ENCODE data around the gene MEG3. TPM values are rescaled to one million over a fixed set of nuclear protein-coding genes. Genes with fewer than 3 reads are reported as not detected.

Gene MEG3
- total and polyA plus RNA-seq, 4 experiments from 2014 or later, result not detected

DNA sequence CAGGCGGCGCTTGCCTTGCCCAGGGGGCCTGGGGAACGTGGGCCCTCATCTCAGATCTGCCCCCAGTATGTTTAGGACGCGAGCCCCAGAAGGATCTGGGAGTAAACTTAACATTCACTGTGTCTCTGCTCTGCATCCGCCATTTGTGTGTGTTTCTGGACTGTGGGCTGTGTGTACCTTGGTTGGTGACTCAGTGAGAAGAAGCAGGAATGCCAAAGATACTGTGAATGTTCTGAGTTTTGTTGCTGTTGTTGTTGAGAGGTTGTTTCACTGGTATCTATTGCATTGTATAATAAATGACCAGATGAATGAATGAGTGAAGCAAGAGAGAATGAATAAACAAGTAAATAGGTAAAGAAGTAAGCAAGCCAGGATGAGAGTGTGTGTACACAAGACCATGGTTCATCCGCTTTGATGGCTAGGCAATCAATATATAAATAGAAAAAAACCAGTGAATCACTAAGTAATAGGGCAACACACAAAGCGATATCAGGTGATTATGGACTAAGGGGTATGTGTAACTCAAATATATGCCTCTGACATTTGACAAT is 20.5 kb downstream of the MEG3 start:
- intact Hi-C loops (cut with micrococcal nuclease), result no loop called here
- Histone ChIP-seq H3K27ac (ENCODE audit: low read depth, low read length) (no peak overlapping the region), H3K9me3 (ENCODE audit: control insufficient read depth in 1 of 2, low read length in 2 of 2) (no peaks in the 10 kb centered on the region), H3K27me3 (ENCODE audit: insufficient read depth, low read length) (no peaks in the 10 kb centered on the region), H3K36me3 (ENCODE audit: insufficient read depth, low read length) (no peaks in the 10 kb centered on the region), H3K4me3 (ENCODE audit: low read length in 2 of 2) (no peak overlapping the region), H3K4me1 (ENCODE audit: insufficient read depth, low read length) (peaks cover 9% of the 10 kb centered on the region)
- Mint-ChIP-seq H3K27ac (no peak overlapping the region), H3K4me3 (no peak overlapping the region), H3K36me3 (no peaks in the 10 kb centered on the region), H3K9me3 (no peaks in the 10 kb centered on the region), H3K27me3 (no peaks in the 10 kb centered on the region), H3K4me1 (peaks cover 0 to 3% (median 0%) of the 10 kb centered on the region in 4 donors)
- no peak for DNase-seq
- ChIA-PET POLR2A (ENCODE audit: partially characterized antibody) (no interaction called here), CTCF (ENCODE audit: partially characterized antibody) (no interaction called here)

DNA sequence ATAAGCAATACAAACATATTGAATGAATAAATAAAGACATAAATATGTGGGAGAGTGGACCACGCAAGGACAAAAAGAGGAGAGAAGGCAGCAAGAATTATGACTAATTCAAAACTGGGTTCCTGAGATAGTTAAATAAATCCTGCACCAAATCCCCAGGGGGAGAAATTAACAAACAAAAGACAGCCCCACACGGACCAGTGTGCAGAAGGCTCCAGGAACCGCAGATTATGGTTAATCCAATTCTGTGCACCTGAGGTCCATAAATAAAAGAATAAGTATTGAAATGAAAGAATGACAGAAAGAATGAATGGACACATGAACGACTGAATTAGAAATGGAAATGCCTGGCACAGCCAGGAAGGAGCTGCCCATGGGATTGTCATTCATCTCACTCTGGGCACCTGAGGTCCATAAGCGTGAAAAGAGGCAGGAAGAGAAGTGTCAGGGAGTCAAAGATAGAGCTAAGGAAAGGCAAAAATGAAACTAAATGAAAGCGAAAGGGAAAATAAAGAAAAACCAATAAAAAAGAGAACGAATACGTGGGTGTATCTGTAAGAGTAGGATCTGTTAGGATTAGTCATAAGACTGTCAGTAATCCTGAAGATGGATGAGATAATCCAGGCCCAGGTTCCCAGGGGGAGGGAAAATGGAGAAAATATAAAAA is 23.3 kb downstream of the MEG3 start:
- Histone ChIP-seq H3K4me1 (ENCODE audit: insufficient read depth, low read length) (peaks cover 9% of the 10 kb centered on the region), H3K4me3 (ENCODE audit: low read length in 2 of 2) (peak overlapping the region in 1 of 2 donors; percentile 27), H3K36me3 (ENCODE audit: insufficient read depth, low read length) (no peaks in the 10 kb centered on the region), H3K27ac (ENCODE audit: low read depth, low read length) (no peak overlapping the region), H3K27me3 (ENCODE audit: insufficient read depth, low read length) (no peaks in the 10 kb centered on the region), H3K9me3 (ENCODE audit: control insufficient read depth in 1 of 2, low read length in 2 of 2) (no peaks in the 10 kb centered on the region)
- no peak overlapping the region for H3K4me3 Mint-ChIP-seq
- POLR2A ChIA-PET (ENCODE audit: partially characterized antibody), result no interaction called here
- no peak overlapping the region for H3K27ac Mint-ChIP-seq
- H3K36me3 Mint-ChIP-seq, result no peaks in the 10 kb centered on the region
- DNase-seq, result no peak
- H3K9me3 Mint-ChIP-seq, result no peaks in the 10 kb centered on the region
- H3K27me3 Mint-ChIP-seq, result no peaks in the 10 kb centered on the region
- intact Hi-C loops (cut with micrococcal nuclease), result no loop called here
- peaks cover 0 to 3% (median 0%) of the 10 kb centered on the region in 4 donors for H3K4me1 Mint-ChIP-seq
- CTCF ChIA-PET (ENCODE audit: partially characterized antibody), result no interaction called here

DNA sequence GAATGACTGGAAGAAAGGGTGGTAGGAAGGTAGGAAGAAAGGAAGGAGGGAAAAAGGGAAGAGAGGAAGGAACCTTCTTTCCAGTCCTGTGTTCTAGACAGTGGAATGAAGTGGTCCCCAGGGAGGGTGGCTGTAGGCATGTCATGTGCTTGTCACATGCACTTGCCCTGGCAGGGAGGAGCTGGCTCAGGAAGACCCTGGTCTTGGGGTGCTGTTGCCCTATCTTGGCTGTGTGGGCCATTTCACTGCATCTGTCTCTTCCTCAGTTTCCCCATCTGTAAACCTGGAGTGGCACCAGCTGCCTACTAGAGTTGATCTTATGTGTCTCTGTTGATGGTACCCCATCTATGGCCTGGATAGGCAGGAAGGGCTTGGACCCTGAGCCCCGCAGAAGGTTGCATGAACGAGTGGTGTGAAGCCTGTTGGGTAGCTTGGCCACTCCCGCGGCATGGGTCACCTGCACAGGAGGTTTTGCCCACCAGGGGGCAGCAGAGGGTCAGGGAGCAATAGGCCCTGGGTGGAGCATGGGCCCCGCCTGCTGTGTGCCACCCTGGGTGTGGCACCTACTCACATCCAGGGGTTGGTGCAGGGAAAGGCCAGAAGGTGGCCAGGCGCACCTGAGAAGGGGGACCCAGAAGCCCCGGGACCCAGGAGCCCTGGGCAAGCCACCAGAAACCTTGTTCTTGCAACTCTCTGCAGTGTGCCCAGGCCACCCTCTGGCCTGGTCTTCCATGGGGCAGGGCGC is 25.1 kb downstream of the MEG3 start:
- DNase-seq, result peak; percentile 59 to 71 (median 64)
- Mint-ChIP-seq H3K36me3 (no peaks in the 10 kb centered on the region), H3K27me3 (no peaks in the 10 kb centered on the region), H3K27ac (no peak overlapping the region), H3K4me1 (peaks cover 0 to 3% (median 0%) of the 10 kb centered on the region in 4 donors), H3K4me3 (peak overlapping the region in 1 of 8 donors; percentile 9), H3K9me3 (no peaks in the 10 kb centered on the region)
- Histone ChIP-seq H3K27ac (ENCODE audit: low read depth, low read length) (no peak overlapping the region), H3K9me3 (ENCODE audit: control insufficient read depth in 1 of 2, low read length in 2 of 2) (no peaks in the 10 kb centered on the region), H3K27me3 (ENCODE audit: insufficient read depth, low read length) (no peaks in the 10 kb centered on the region), H3K4me1 (ENCODE audit: insufficient read depth, low read length) (peaks cover 9% of the 10 kb centered on the region), H3K4me3 (ENCODE audit: low read length in 2 of 2) (no peak overlapping the region), H3K36me3 (ENCODE audit: insufficient read depth, low read length) (no peaks in the 10 kb centered on the region)
- ChIA-PET POLR2A (ENCODE audit: partially characterized antibody) (no interaction called here), CTCF (ENCODE audit: partially characterized antibody) (interaction anchor here (0.9 to 2.4 kb wide), 6 partner anchors 9 to 780 kb away, joined by 3 to 12 read pairs (median 7); no protein-coding TSS in a partner anchor)
- intact Hi-C loops (cut with micrococcal nuclease), result no loop called here

DNA sequence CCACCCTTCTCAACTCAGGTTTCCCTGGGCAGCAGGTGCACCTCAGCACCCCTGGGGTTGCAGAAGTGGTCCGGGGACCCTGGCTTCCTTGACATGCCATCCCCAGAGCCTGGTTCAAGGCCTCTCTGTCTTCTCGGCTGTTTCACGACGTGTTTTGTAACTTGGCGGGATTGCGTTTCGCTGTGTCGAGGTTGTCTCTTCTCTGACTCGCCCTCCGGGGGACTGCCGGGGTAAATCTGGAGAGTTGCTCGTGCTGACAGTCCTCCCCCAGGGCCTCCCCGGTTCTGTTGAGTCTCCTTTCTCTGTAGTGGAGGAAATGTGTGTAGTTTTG is 25.6 kb downstream of the MEG3 start:
- ChIA-PET CTCF (ENCODE audit: partially characterized antibody) (interaction anchor here (1.4 to 2.4 kb wide), 3 partner anchors 772 to 780 kb away, joined by 3 to 11 read pairs (median 7); no protein-coding TSS in a partner anchor), POLR2A (ENCODE audit: partially characterized antibody) (no interaction called here)
- H3K27me3 Mint-ChIP-seq, result peaks cover 0 to 2% of the 10 kb centered on the region in 2 donors
- no peaks in the 10 kb centered on the region for H3K36me3 Mint-ChIP-seq
- no peaks in the 10 kb centered on the region for H3K9me3 Mint-ChIP-seq
- DNase-seq, result no peak
- H3K4me3 Mint-ChIP-seq, result no peak overlapping the region
- no peak overlapping the region for H3K27ac ChIP-seq (ENCODE audit: low read depth, low read length)
- H3K9me3 ChIP-seq (ENCODE audit: control insufficient read depth in 1 of 2, low read length in 2 of 2), result no peaks in the 10 kb centered on the region
- H3K27ac Mint-ChIP-seq, result no peak overlapping the region
- H3K4me1 Mint-ChIP-seq, result peaks cover 0 to 3% (median 0%) of the 10 kb centered on the region in 4 donors
- peaks cover 9% of the 10 kb centered on the region for H3K4me1 ChIP-seq (ENCODE audit: insufficient read depth, low read length)
- H3K36me3 ChIP-seq (ENCODE audit: insufficient read depth, low read length), result no peaks in the 10 kb centered on the region
- no peaks in the 10 kb centered on the region for H3K27me3 ChIP-seq (ENCODE audit: insufficient read depth, low read length)
- H3K4me3 ChIP-seq (ENCODE audit: low read length in 2 of 2), result no peak overlapping the region
- intact Hi-C loops (cut with micrococcal nuclease), result no loop called here

DNA sequence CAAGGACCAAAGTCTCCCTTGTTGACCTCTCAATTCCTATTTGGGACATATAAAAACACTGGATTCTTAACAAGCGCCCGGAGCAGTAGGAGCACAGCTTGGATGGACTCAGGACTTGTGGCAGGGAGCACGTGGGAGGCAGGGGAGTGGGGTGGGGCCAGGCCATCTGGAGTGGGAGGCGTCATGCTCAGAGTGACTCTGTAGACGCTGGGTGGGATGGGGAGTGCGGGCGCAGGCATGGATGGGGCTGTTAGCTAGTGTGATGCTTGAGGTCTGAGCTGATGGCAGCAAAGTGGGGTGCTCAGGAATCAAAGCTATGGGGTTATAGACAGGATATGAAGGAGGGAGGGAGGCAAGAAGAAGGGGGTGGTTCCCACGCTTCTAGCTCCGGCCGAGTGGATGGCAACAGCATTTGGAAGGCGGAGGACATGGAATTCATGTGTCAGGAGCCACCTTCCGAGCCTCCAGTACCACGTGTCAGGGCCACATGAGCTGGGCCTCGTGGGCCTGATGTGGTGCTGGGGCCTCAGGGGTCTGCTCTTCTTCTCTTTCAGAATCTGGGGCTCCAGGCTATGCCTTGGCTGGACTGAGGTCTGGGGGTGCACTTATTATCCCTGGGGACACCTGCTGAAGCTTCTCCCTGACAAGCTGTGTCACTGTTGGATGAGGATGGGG is 26.2 kb downstream of the MEG3 start:
- POLR2A ChIA-PET (ENCODE audit: partially characterized antibody), result no interaction called here
- DNase-seq, result no peak

DNA sequence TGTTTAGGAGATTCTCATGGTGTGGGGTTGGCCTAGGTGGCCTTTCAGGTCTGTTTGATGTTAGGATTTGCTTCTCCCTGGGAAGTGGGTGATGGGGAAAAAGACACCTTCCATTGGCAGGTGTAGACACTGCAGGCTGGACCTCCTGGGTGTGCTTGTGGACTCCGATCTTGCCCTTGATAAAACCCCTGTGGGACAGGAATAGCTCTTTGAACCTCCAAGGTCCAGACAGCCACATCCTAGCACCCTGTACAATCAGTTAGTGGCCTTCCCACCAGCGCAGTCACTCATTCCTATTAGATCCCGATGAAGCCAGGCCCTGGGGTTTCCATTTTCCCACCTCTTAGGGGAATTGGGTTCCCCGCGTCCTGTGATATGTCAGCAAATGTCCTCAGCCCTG is 28.5 kb downstream of the MEG3 start:
- Histone ChIP-seq H3K4me1 (ENCODE audit: insufficient read depth, low read length) (peaks cover 4% of the 10 kb centered on the region), H3K36me3 (ENCODE audit: insufficient read depth, low read length) (no peaks in the 10 kb centered on the region), H3K27ac (ENCODE audit: low read depth, low read length) (no peak overlapping the region), H3K9me3 (ENCODE audit: control insufficient read depth in 1 of 2, low read length in 2 of 2) (no peaks in the 10 kb centered on the region), H3K27me3 (ENCODE audit: insufficient read depth, low read length) (no peaks in the 10 kb centered on the region), H3K4me3 (ENCODE audit: low read length in 2 of 2) (no peak overlapping the region)
- intact Hi-C loops (cut with micrococcal nuclease), result no loop called here
- Mint-ChIP-seq H3K9me3 (no peaks in the 10 kb centered on the region), H3K27me3 (peaks cover 2% of the 10 kb centered on the region in 2 donors), H3K4me1 (peaks cover 0 to 3% (median 0%) of the 10 kb centered on the region in 4 donors), H3K4me3 (no peak overlapping the region), H3K36me3 (no peaks in the 10 kb centered on the region), H3K27ac (no peak overlapping the region)
- no peak for DNase-seq
- POLR2A ChIA-PET (ENCODE audit: partially characterized antibody), result no interaction called here
- CTCF ChIA-PET (ENCODE audit: partially characterized antibody), result interaction anchor here (0.9 to 1.8 kb wide), 4 partner anchors 9 to 782 kb away, joined by 3 read pairs; no protein-coding TSS in a partner anchor

More for the DNA sequence above, 26.2 kb downstream of the MEG3 start:
- no peaks in the 10 kb centered on the region for H3K9me3 Mint-ChIP-seq
- intact Hi-C loops (cut with micrococcal nuclease), result no loop called here
- no peak overlapping the region for H3K4me3 Mint-ChIP-seq
- peaks cover 0 to 3% (median 0%) of the 10 kb centered on the region in 4 donors for H3K4me1 Mint-ChIP-seq
- Histone ChIP-seq H3K9me3 (ENCODE audit: control insufficient read depth in 1 of 2, low read length in 2 of 2) (no peaks in the 10 kb centered on the region), H3K4me3 (ENCODE audit: low read length in 2 of 2) (no peak overlapping the region), H3K27ac (ENCODE audit: low read depth, low read length) (no peak overlapping the region), H3K4me1 (ENCODE audit: insufficient read depth, low read length) (peaks cover 9% of the 10 kb centered on the region), H3K36me3 (ENCODE audit: insufficient read depth, low read length) (no peaks in the 10 kb centered on the region), H3K27me3 (ENCODE audit: insufficient read depth, low read length) (no peaks in the 10 kb centered on the region)
- no peak overlapping the region for H3K27ac Mint-ChIP-seq
- CTCF ChIA-PET (ENCODE audit: partially characterized antibody), result interaction anchor here (1.1 to 2.4 kb wide), 4 partner anchors 12 to 777 kb away, joined by 3 to 11 read pairs (median 4); no protein-coding TSS in a partner anchor
- H3K36me3 Mint-ChIP-seq, result no peaks in the 10 kb centered on the region
- peaks cover 2% of the 10 kb centered on the region in 2 donors for H3K27me3 Mint-ChIP-seq
